Suprapubic skin (tissue), 4 donors: ENCODE data around the gene NCAM1. TPM values are rescaled to one million over a fixed set of nuclear protein-coding genes. Genes with fewer than 3 reads are reported as not detected.

ENCODE experiments used
- DNase-seq, 2 donors: peaks; one replicate each; pipeline ENCODE4 v3.0.0-alpha.2; 2019; ENCODE audit warnings: low spot score in 2 of 2
- H3K27ac ChIP-seq: fragments of 200-600 bp; sonication (generic); one replicate; pipeline ENCODE4 v1.5.1; 2019
- H3K27me3 ChIP-seq: fragments of 200-600 bp; sonication (generic); one replicate; pipeline ENCODE4 v1.5.1; 2019
- H3K36me3 ChIP-seq: fragments of 200-600 bp; sonication (generic); one replicate; pipeline ENCODE4 v1.5.1; 2019
- H3K4me1 ChIP-seq: fragments of 200-600 bp; sonication (generic); one replicate; pipeline ENCODE4 v1.5.1; 2019
- H3K4me3 ChIP-seq: fragments of 200-600 bp; sonication (generic); one replicate; pipeline ENCODE4 v1.5.1; 2019; ENCODE audit warnings: mild to moderate bottlenecking
- H3K9me3 ChIP-seq: fragments of 200-600 bp; sonication (generic); one replicate; pipeline ENCODE4 v1.5.1; 2019
- CTCF ChIP-seq, 2 donors: fragments of 200-600 bp in 1 of 2; fragments of 450-650 bp in 1 of 2; sonication (generic) in 1 of 2; IDR thresholded peaks; one replicate each; pipeline ENCODE4 v1.5.1; 2016 to 2019; ENCODE audit warnings: antibody characterized with exemption in 2 of 2, mild to moderate bottlenecking in 1 of 2, moderate library complexity in 1 of 2
- EP300 ChIP-seq: sonication (generic); formaldehyde crosslinking; IDR thresholded peaks from one replicate; pipeline ENCODE4 v1.6.1; 2017; ENCODE audit warnings: antibody characterized with exemption
- POLR2A ChIP-seq, 2 donors: fragments of 450-650 bp; IDR thresholded peaks; one replicate each; pipeline ENCODE4 v1.6.1; 2017; ENCODE audit warnings: antibody characterized with exemption in 2 of 2, mild to moderate bottlenecking in 2 of 2, moderate library complexity in 2 of 2
- POLR2AphosphoS5 ChIP-seq, 3 donors: sonication (generic); formaldehyde crosslinking; IDR thresholded peaks; one replicate each; pipeline ENCODE4 v1.6.1; 2017; ENCODE audit warnings: antibody characterized with exemption in 3 of 3
- WGBS: methylation state at CpG from one replicate; pipeline ENCODE4 v1.1.5; 2018; 5-methylcytosine and 5-hydroxymethylcytosine counted together
- total RNA-seq, 4 donors: library from RNA; depleted of rRNA; stranded (reverse); fragments of >200 nt; gene quantifications; one replicate each; pipeline ENCODE4 v1.1.0, GENCODE V29; 2016

Gene NCAM1
- total RNA-seq, 4 donors from 2014 or later: 0.98 to 3.3 (median 1.9) TPM

- Histone ChIP-seq H3K27ac (no peak overlapping the region), H3K27me3 (no peaks in the 10 kb centered on the region), H3K4me1 (no peaks in the 10 kb centered on the region), H3K9me3 (no peaks in the 10 kb centered on the region), H3K36me3 (no peaks in the 10 kb centered on the region), H3K4me3 (no peak overlapping the region)
- DNase-seq: no peak
- WGBS: 77% methylated on average over 1 of the region's 1 CpG
- TF ChIP-seq EP300 (no peak), POLR2AphosphoS5 (IDR thresholded peaks at IDR 0.05) (no peak), CTCF (IDR thresholded peaks at IDR 0.05) (no peak), POLR2A (IDR thresholded peaks at IDR 0.05) (no peak)
Observed at GRCh38 chr11:113065330-113065729, 104.1 kb downstream of the NCAM1 start.

- DNase-seq: no peak
- no peaks in the 10 kb centered on the region for H3K27me3 ChIP-seq
- H3K27ac ChIP-seq: no peak overlapping the region
- TF ChIP-seq POLR2A (IDR thresholded peaks at IDR 0.05) (no peak), POLR2AphosphoS5 (IDR thresholded peaks at IDR 0.05) (no peak)
- no peaks in the 10 kb centered on the region for H3K36me3 ChIP-seq
- H3K9me3 ChIP-seq: no peaks in the 10 kb centered on the region
- no peak overlapping the region for H3K4me3 ChIP-seq
- 51% methylated on average over 5 of the region's 5 CpGs for WGBS
- H3K4me1 ChIP-seq: no peaks in the 10 kb centered on the region
Observed at GRCh38 chr11:113072237-113072858, 111.1 kb downstream of the NCAM1 start.

GRCh38 chr11:113073290-113073953 is 112.2 kb downstream of the NCAM1 start:
- Histone ChIP-seq H3K4me3 (no peak overlapping the region), H3K36me3 (no peaks in the 10 kb centered on the region), H3K27me3 (no peaks in the 10 kb centered on the region), H3K27ac (no peak overlapping the region), H3K9me3 (no peaks in the 10 kb centered on the region), H3K4me1 (no peaks in the 10 kb centered on the region)
- WGBS: 58% methylated on average over 3 of the region's 3 CpGs
- DNase-seq: no peak
- no peak for TF ChIP-seq EP300
- no peak for TF ChIP-seq CTCF (IDR thresholded peaks at IDR 0.05)
- TF ChIP-seq POLR2A (IDR thresholded peaks at IDR 0.05): no peak
- no peak for TF ChIP-seq POLR2AphosphoS5 (IDR thresholded peaks at IDR 0.05)

GRCh38 chr11:113075586-113076095 is 114.4 kb downstream of the NCAM1 start:
- WGBS: 60% methylated on average over 1 of the region's 1 CpG
- TF ChIP-seq POLR2AphosphoS5 (IDR thresholded peaks at IDR 0.05): no peak
- no peak for TF ChIP-seq POLR2A (IDR thresholded peaks at IDR 0.05)
- TF ChIP-seq CTCF (IDR thresholded peaks at IDR 0.05): no peak
- no peak for TF ChIP-seq EP300
- no peaks in the 10 kb centered on the region for H3K36me3 ChIP-seq
- no peak overlapping the region for H3K27ac ChIP-seq
- DNase-seq: no peak
- H3K4me3 ChIP-seq: no peak overlapping the region
- H3K9me3 ChIP-seq: no peaks in the 10 kb centered on the region
- H3K27me3 ChIP-seq: no peaks in the 10 kb centered on the region
- no peaks in the 10 kb centered on the region for H3K4me1 ChIP-seq

- no peaks in the 10 kb centered on the region for H3K9me3 ChIP-seq
- H3K27me3 ChIP-seq: no peaks in the 10 kb centered on the region
- no peaks in the 10 kb centered on the region for H3K4me1 ChIP-seq
- H3K36me3 ChIP-seq: no peaks in the 10 kb centered on the region
- DNase-seq: no peak
- no peak overlapping the region for H3K27ac ChIP-seq
- TF ChIP-seq POLR2A (IDR thresholded peaks at IDR 0.05) (no peak), CTCF (IDR thresholded peaks at IDR 0.05) (no peak), EP300 (no peak), POLR2AphosphoS5 (IDR thresholded peaks at IDR 0.05) (no peak)
- whole genome bisulfite sequencing: 89% methylated on average over 6 of the region's 6 CpGs
- no peak overlapping the region for H3K4me3 ChIP-seq
Observed at GRCh38 chr11:113077379-113077778, 116.2 kb downstream of the NCAM1 start.
